ENCODE data around the gene DLK2. TPM values are rescaled to one million over a fixed set of nuclear protein-coding genes. Genes with fewer than 3 reads are reported as not detected.
"Not testable (repeated sequence)": the region's sequence is repeated elsewhere in the genome, so short reads cannot be mapped to it uniquely, and the experiment has no call there.

Gene DLK2
- total RNA-seq, 1 experiment from 2014 or later = 1.4 TPM

- no peaks in the 10 kb centered on the region for H3K9me2 ChIP-seq (replicated peaks; ENCODE audit: low read length)
- no peaks in the 10 kb centered on the region for H3K9me3 ChIP-seq (ENCODE audit: low read length)
- no peak overlapping the region for H3K4me3 ChIP-seq (ENCODE audit: low read length)
- CTCF ChIA-PET = interaction anchor here (0.9 kb wide), 1 partner anchor 45 kb away, joined by 3 read pairs; no protein-coding TSS in a partner anchor
- no peak overlapping the region for H3K27ac ChIP-seq (ENCODE audit: low read length)
- POLR2A ChIA-PET (ENCODE audit: unreplicated experiment) = no interaction called here
- H3K79me2 ChIP-seq (ENCODE audit: low read length) = no peaks in the 10 kb centered on the region
- H4K20me1 ChIP-seq (ENCODE audit: low read length) = no peaks in the 10 kb centered on the region
- DNase-seq (no peak), ATAC-seq (no peak)
- intact Hi-C loops (cut with micrococcal nuclease) = loop anchor here (10.0 kb wide), 1 partner anchor 138 kb away; the partner anchor contains the start of gene ZNF318
- no peaks in the 10 kb centered on the region for H3F3A ChIP-seq (ENCODE audit: low read length, unreplicated experiment)
- H3K4me1 ChIP-seq (ENCODE audit: insufficient read depth, low read length) = no peaks in the 10 kb centered on the region
- H3K9ac ChIP-seq (ENCODE audit: low read length) = no peak overlapping the region
- no peak overlapping the region for H2AFZ ChIP-seq (ENCODE audit: low read length)
- TF ChIP-seq CTCF (conservative IDR thresholded peaks at IDR 0.05; ENCODE audit: low read depth, low read length) (no peak), EZH2 (IDR thresholded peaks at IDR 0.05; ENCODE audit: low read length, unreplicated experiment) (no peak), EZH2phosphoT487 (IDR thresholded peaks at IDR 0.05; ENCODE audit: borderline replicate concordance, low read length) (no peak)
- peaks cover 14% of the 10 kb centered on the region for H3K36me3 ChIP-seq (ENCODE audit: low read depth, low read length)
- no peak overlapping the region for H3K4me2 ChIP-seq (ENCODE audit: low read length)
- BruUV-seq (replicated peaks) = no TSS peak
- H3K27me3 ChIP-seq (ENCODE audit: low read length) = no peaks in the 10 kb centered on the region
Observed at GRCh38 chr6:43502666-43503065, 47.3 kb upstream of the DLK2 start.

- Histone ChIP-seq H3F3A (ENCODE audit: low read length, unreplicated experiment) (no peaks in the 10 kb centered on the region), H3K36me3 (ENCODE audit: low read depth, low read length) (peaks cover 14% of the 10 kb centered on the region), H3K9me2 (replicated peaks; ENCODE audit: low read length) (no peaks in the 10 kb centered on the region), H3K4me2 (ENCODE audit: low read length) (no peak overlapping the region), H3K9me3 (ENCODE audit: low read length) (no peaks in the 10 kb centered on the region), H3K4me1 (ENCODE audit: insufficient read depth, low read length) (no peaks in the 10 kb centered on the region), H3K9ac (ENCODE audit: low read length) (no peak overlapping the region), H3K4me3 (ENCODE audit: low read length) (no peak overlapping the region), H3K27me3 (ENCODE audit: low read length) (no peaks in the 10 kb centered on the region), H3K79me2 (ENCODE audit: low read length) (no peaks in the 10 kb centered on the region), H4K20me1 (ENCODE audit: low read length) (no peaks in the 10 kb centered on the region), H2AFZ (ENCODE audit: low read length) (no peak overlapping the region), H3K27ac (ENCODE audit: low read length) (no peak overlapping the region)
- ChIA-PET POLR2A (ENCODE audit: unreplicated experiment) (interaction anchor here (0.6 kb wide), 1 partner anchor 1057 kb away, joined by 10 read pairs; no protein-coding TSS in a partner anchor), CTCF (no interaction called here)
- ATAC-seq (no peak), DNase-seq (no peak)
- no peak for TF ChIP-seq EZH2phosphoT487 (IDR thresholded peaks at IDR 0.05; ENCODE audit: borderline replicate concordance, low read length)
- intact Hi-C loops (cut with micrococcal nuclease) = loop anchor here (10.0 kb wide), 1 partner anchor 136 kb away; the partner anchor contains the start of gene ZNF318
- no TSS peak for BruUV-seq (replicated peaks)
Observed at GRCh38 chr6:43500921-43501320, 45.6 kb upstream of the DLK2 start.

GRCh38 chr6:43499028-43499815, 43.9 kb upstream of the DLK2 start:
- peaks cover 14% of the 10 kb centered on the region for H3K36me3 ChIP-seq (ENCODE audit: low read depth, low read length)
- intact Hi-C loops (cut with micrococcal nuclease) = no loop called here
- H3K9me2 ChIP-seq (replicated peaks; ENCODE audit: low read length) = no peaks in the 10 kb centered on the region
- DNase-seq (no peak), ATAC-seq (no peak)
- BruUV-seq (replicated peaks) = no TSS peak
- TF ChIP-seq EZH2phosphoT487 (IDR thresholded peaks at IDR 0.05; ENCODE audit: borderline replicate concordance, low read length) (no peak), CTCF (conservative IDR thresholded peaks at IDR 0.05; ENCODE audit: low read depth, low read length) (no peak), EZH2 (IDR thresholded peaks at IDR 0.05; ENCODE audit: low read length, unreplicated experiment) (no peak)
- H3F3A ChIP-seq (ENCODE audit: low read length, unreplicated experiment) = no peaks in the 10 kb centered on the region
- H2AFZ ChIP-seq (ENCODE audit: low read length) = no peak overlapping the region
- H3K4me3 ChIP-seq (ENCODE audit: low read length) = no peak overlapping the region
- peaks cover 4% of the 10 kb centered on the region; the same call in 1 of the 2 replicates for H3K4me1 ChIP-seq (ENCODE audit: insufficient read depth, low read length)
- ChIA-PET POLR2A (ENCODE audit: unreplicated experiment) (no interaction called here), CTCF (no interaction called here)
- H3K4me2 ChIP-seq (ENCODE audit: low read length) = no peak overlapping the region
- H3K27me3 ChIP-seq (ENCODE audit: low read length) = no peaks in the 10 kb centered on the region
- no peak overlapping the region for H3K9ac ChIP-seq (ENCODE audit: low read length)
- H4K20me1 ChIP-seq (ENCODE audit: low read length) = 0 out of 2 replicates have a peak, but pooled peaks cover 7% of the 10 kb centered on the region
- no peaks in the 10 kb centered on the region for H3K9me3 ChIP-seq (ENCODE audit: low read length)
- no peak overlapping the region for H3K27ac ChIP-seq (ENCODE audit: low read length)
- peaks cover 10% of the 10 kb centered on the region; the same call in 1 of the 2 replicates for H3K79me2 ChIP-seq (ENCODE audit: low read length)

- H3K4me3 ChIP-seq (ENCODE audit: low read length); H3K4me1 ChIP-seq (ENCODE audit: insufficient read depth, low read length); H3K4me2 ChIP-seq (ENCODE audit: low read length); H2AFZ ChIP-seq (ENCODE audit: low read length); H3K27ac ChIP-seq (ENCODE audit: low read length); H3K9me2 ChIP-seq (replicated peaks; ENCODE audit: low read length); CTCF ChIA-PET; H3K9me3 ChIP-seq (ENCODE audit: low read length); intact Hi-C loops (cut with micrococcal nuclease); POLR2A ChIA-PET (ENCODE audit: unreplicated experiment); ATAC-seq; H3K27me3 ChIP-seq (ENCODE audit: low read length); H3K9ac ChIP-seq (ENCODE audit: low read length); H3F3A ChIP-seq (ENCODE audit: low read length, unreplicated experiment); BruUV-seq (replicated peaks); DNase-seq; H4K20me1 ChIP-seq (ENCODE audit: low read length): not testable (repeated sequence)
- H3K79me2 ChIP-seq (ENCODE audit: low read length) = peaks cover 19% of the 10 kb centered on the region
- peaks cover 14% of the 10 kb centered on the region for H3K36me3 ChIP-seq (ENCODE audit: low read depth, low read length)
Observed at GRCh38 chr6:43498291-43498690, 42.9 kb upstream of the DLK2 start.

Data from PC-3 (cell line).